ENCODE measurements around the gene CKMT1A.
"Not testable (repeated sequence)": the region's sequence is repeated elsewhere in the genome, so short reads cannot be mapped to it uniquely, and the experiment has no call there.

DNA sequence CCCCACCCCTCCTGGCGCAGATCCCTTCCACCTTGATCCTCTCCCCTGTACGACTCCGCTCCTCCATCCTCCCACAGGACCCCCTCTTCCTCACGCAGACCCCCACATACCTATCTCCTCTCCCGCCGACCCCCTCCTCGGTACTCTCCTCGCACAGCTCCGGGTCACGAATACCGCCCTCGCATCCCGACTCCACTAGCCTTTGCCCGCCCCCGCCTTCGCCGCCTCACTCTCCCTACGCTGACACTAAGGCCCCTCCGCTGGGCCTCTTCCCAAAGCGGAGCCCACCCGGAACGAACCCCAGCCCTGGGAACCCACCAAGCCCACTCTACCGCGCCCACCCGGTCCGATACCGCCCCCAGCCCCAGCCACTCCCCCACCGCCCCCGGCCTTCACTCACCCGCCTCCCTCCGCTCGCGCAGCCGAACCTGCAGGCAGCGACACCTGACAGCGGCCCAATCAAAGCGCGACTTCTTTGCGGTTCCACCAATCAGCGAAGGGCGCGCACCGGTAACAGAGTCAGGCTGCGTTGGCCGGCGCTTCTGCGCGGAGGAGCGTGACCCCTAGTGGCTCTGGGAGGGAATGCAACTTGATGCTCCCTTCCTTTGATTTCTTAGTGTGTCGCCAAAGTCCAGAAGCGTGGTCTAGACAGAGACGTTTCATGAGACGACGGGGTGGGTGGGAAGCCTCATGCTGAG lies 3.9 kb upstream of the CKMT1A start:
- TF ChIP-seq POLR2AphosphoS2 (IDR thresholded peaks at IDR 0.05; ENCODE audit: low read depth, low read length); EP300 (IDR thresholded peaks at IDR 0.05; ENCODE audit: borderline replicate concordance in 1 of 2, control insufficient read depth in 1 of 2, low read depth in 2 of 2, low read length in 2 of 2); ZSCAN29 (IDR thresholded peaks at IDR 0.05); POLR2AphosphoS5 (IDR thresholded peaks at IDR 0.05; ENCODE audit: low read length): not testable (repeated sequence)
- TF ChIP-seq, protein P1, sequence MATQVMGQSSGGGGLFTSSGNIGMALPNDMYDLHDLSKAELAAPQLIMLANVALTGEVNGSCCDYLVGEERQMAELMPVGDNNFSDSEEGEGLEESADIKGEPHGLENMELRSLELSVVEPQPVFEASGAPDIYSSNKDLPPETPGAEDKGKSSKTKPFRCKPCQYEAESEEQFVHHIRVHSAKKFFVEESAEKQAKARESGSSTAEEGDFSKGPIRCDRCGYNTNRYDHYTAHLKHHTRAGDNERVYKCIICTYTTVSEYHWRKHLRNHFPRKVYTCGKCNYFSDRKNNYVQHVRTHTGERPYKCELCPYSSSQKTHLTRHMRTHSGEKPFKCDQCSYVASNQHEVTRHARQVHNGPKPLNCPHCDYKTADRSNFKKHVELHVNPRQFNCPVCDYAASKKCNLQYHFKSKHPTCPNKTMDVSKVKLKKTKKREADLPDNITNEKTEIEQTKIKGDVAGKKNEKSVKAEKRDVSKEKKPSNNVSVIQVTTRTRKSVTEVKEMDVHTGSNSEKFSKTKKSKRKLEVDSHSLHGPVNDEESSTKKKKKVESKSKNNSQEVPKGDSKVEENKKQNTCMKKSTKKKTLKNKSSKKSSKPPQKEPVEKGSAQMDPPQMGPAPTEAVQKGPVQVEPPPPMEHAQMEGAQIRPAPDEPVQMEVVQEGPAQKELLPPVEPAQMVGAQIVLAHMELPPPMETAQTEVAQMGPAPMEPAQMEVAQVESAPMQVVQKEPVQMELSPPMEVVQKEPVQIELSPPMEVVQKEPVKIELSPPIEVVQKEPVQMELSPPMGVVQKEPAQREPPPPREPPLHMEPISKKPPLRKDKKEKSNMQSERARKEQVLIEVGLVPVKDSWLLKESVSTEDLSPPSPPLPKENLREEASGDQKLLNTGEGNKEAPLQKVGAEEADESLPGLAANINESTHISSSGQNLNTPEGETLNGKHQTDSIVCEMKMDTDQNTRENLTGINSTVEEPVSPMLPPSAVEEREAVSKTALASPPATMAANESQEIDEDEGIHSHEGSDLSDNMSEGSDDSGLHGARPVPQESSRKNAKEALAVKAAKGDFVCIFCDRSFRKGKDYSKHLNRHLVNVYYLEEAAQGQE (IDR thresholded peaks at IDR 0.05; ENCODE audit: low read depth, low read length), result not testable (repeated sequence)
- TF ChIP-seq, protein P2, sequence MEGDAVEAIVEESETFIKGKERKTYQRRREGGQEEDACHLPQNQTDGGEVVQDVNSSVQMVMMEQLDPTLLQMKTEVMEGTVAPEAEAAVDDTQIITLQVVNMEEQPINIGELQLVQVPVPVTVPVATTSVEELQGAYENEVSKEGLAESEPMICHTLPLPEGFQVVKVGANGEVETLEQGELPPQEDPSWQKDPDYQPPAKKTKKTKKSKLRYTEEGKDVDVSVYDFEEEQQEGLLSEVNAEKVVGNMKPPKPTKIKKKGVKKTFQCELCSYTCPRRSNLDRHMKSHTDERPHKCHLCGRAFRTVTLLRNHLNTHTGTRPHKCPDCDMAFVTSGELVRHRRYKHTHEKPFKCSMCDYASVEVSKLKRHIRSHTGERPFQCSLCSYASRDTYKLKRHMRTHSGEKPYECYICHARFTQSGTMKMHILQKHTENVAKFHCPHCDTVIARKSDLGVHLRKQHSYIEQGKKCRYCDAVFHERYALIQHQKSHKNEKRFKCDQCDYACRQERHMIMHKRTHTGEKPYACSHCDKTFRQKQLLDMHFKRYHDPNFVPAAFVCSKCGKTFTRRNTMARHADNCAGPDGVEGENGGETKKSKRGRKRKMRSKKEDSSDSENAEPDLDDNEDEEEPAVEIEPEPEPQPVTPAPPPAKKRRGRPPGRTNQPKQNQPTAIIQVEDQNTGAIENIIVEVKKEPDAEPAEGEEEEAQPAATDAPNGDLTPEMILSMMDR (IDR thresholded peaks at IDR 0.05 in 2 of 3, conservative IDR thresholded peaks at IDR 0.05 in 1 of 3; ENCODE audit: control insufficient read depth in 2 of 3, extremely low read depth in 1 of 3, insufficient read depth in 1 of 3, low read depth in 3 of 3, low read length in 3 of 3), result not testable (repeated sequence)
